ENCODE measurements around the gene TUBA1B.

Gene TUBA1B

GRCh38 chr12:49091056-49091835, 39.9 kb downstream of the TUBA1B start:
- Histone ChIP-seq H3K36me3 (ENCODE audit: control insufficient read depth, insufficient read depth, low read length) (no peaks in the 10 kb centered on the region), H3K4me3 (ENCODE audit: insufficient read depth, low read depth, low read length) (peak overlapping the region; percentile 28), H3K27me3 (ENCODE audit: control insufficient read depth, insufficient read depth, low read length, poor library complexity, severe bottlenecking) (peaks cover 94% of the 10 kb centered on the region), H3K9me3 (ENCODE audit: control insufficient read depth, low read length) (no peaks in the 10 kb centered on the region), H3K27ac (ENCODE audit: insufficient read depth, low read depth, low read length, poor library complexity, severe bottlenecking) (no peak overlapping the region), H3K4me1 (ENCODE audit: control insufficient read depth, insufficient read depth, low read length) (peaks cover 45% of the 10 kb centered on the region)
- WGBS, 2 experiments = 53 to 55% methylated on average over 41 of the region's 41 CpGs

- peaks cover 92% of the 10 kb centered on the region for H3K27me3 ChIP-seq (ENCODE audit: control insufficient read depth, insufficient read depth, low read length, poor library complexity, severe bottlenecking)
- no peak overlapping the region for H3K27ac ChIP-seq (ENCODE audit: insufficient read depth, low read depth, low read length, poor library complexity, severe bottlenecking)
- H3K4me3 ChIP-seq (ENCODE audit: insufficient read depth, low read depth, low read length) = peak overlapping the region; percentile 29
- no peaks in the 10 kb centered on the region for H3K36me3 ChIP-seq (ENCODE audit: control insufficient read depth, insufficient read depth, low read length)
- no peaks in the 10 kb centered on the region for H3K9me3 ChIP-seq (ENCODE audit: control insufficient read depth, low read length)
- H3K4me1 ChIP-seq (ENCODE audit: control insufficient read depth, insufficient read depth, low read length) = peaks cover 45% of the 10 kb centered on the region
- WGBS, 2 experiments = 7 to 8% methylated on average over 88 of the region's 88 CpGs
These were observed 41.1 kb downstream of the TUBA1B start for GRCh38 chr12:49089821-49090773.

GRCh38 chr12:49088932-49089330, 42.3 kb downstream of the TUBA1B start:
- Histone ChIP-seq H3K27ac (ENCODE audit: insufficient read depth, low read depth, low read length, poor library complexity, severe bottlenecking) (no peak overlapping the region), H3K4me1 (ENCODE audit: control insufficient read depth, insufficient read depth, low read length) (peaks cover 34% of the 10 kb centered on the region), H3K4me3 (ENCODE audit: insufficient read depth, low read depth, low read length) (no peak overlapping the region), H3K9me3 (ENCODE audit: control insufficient read depth, low read length) (no peaks in the 10 kb centered on the region), H3K27me3 (ENCODE audit: control insufficient read depth, insufficient read depth, low read length, poor library complexity, severe bottlenecking) (peaks cover 80% of the 10 kb centered on the region), H3K36me3 (ENCODE audit: control insufficient read depth, insufficient read depth, low read length) (no peaks in the 10 kb centered on the region)
- WGBS, 2 experiments = 61 to 65% methylated on average over 6 of the region's 6 CpGs

GRCh38 chr12:49088150-49088931, 42.9 kb downstream of the TUBA1B start:
- H3K27ac ChIP-seq (ENCODE audit: insufficient read depth, low read depth, low read length, poor library complexity, severe bottlenecking) = no peak overlapping the region
- H3K4me1 ChIP-seq (ENCODE audit: control insufficient read depth, insufficient read depth, low read length) = peaks cover 28% of the 10 kb centered on the region
- H3K27me3 ChIP-seq (ENCODE audit: control insufficient read depth, insufficient read depth, low read length, poor library complexity, severe bottlenecking) = peaks cover 74% of the 10 kb centered on the region
- H3K9me3 ChIP-seq (ENCODE audit: control insufficient read depth, low read length) = no peaks in the 10 kb centered on the region
- H3K4me3 ChIP-seq (ENCODE audit: insufficient read depth, low read depth, low read length) = no peak overlapping the region
- no peaks in the 10 kb centered on the region for H3K36me3 ChIP-seq (ENCODE audit: control insufficient read depth, insufficient read depth, low read length)
- 5% methylated on average over 17 to 18 of the region's 18 CpGs for WGBS, 2 experiments

GRCh38 chr12:49086116-49086515, 45.1 kb downstream of the TUBA1B start:
- no peak overlapping the region for H3K27ac ChIP-seq (ENCODE audit: insufficient read depth, low read depth, low read length, poor library complexity, severe bottlenecking)
- peaks cover 18% of the 10 kb centered on the region for H3K4me1 ChIP-seq (ENCODE audit: control insufficient read depth, insufficient read depth, low read length)
- no peak overlapping the region for H3K4me3 ChIP-seq (ENCODE audit: insufficient read depth, low read depth, low read length)
- no peaks in the 10 kb centered on the region for H3K36me3 ChIP-seq (ENCODE audit: control insufficient read depth, insufficient read depth, low read length)
- H3K9me3 ChIP-seq (ENCODE audit: control insufficient read depth, low read length) = no peaks in the 10 kb centered on the region
- H3K27me3 ChIP-seq (ENCODE audit: control insufficient read depth, insufficient read depth, low read length, poor library complexity, severe bottlenecking) = peaks cover 52% of the 10 kb centered on the region
- WGBS, 2 experiments = 83 to 92% methylated on average over 2 to 3 of the region's 3 CpGs

GRCh38 chr12:49084438-49084837, 46.8 kb downstream of the TUBA1B start:
- no peak overlapping the region for H3K27ac ChIP-seq (ENCODE audit: insufficient read depth, low read depth, low read length, poor library complexity, severe bottlenecking)
- WGBS, 2 experiments = 92 to 96% methylated on average over 3 of the region's 3 CpGs
- H3K27me3 ChIP-seq (ENCODE audit: control insufficient read depth, insufficient read depth, low read length, poor library complexity, severe bottlenecking) = peaks cover 35% of the 10 kb centered on the region
- H3K9me3 ChIP-seq (ENCODE audit: control insufficient read depth, low read length) = no peaks in the 10 kb centered on the region
- H3K4me1 ChIP-seq (ENCODE audit: control insufficient read depth, insufficient read depth, low read length) = peaks cover 9% of the 10 kb centered on the region
- no peak overlapping the region for H3K4me3 ChIP-seq (ENCODE audit: insufficient read depth, low read depth, low read length)
- H3K36me3 ChIP-seq (ENCODE audit: control insufficient read depth, insufficient read depth, low read length) = no peaks in the 10 kb centered on the region

GRCh38 chr12:49079793-49080192, 51.4 kb downstream of the TUBA1B start:
- no peaks in the 10 kb centered on the region for H3K36me3 ChIP-seq (ENCODE audit: control insufficient read depth, insufficient read depth, low read length)
- WGBS, 2 experiments = 76 to 84% methylated on average over 1 of the region's 1 CpG
- H3K9me3 ChIP-seq (ENCODE audit: control insufficient read depth, low read length) = no peaks in the 10 kb centered on the region
- H3K27ac ChIP-seq (ENCODE audit: insufficient read depth, low read depth, low read length, poor library complexity, severe bottlenecking) = no peak overlapping the region
- H3K4me3 ChIP-seq (ENCODE audit: insufficient read depth, low read depth, low read length) = no peak overlapping the region
- no peaks in the 10 kb centered on the region for H3K4me1 ChIP-seq (ENCODE audit: control insufficient read depth, insufficient read depth, low read length)
- no peaks in the 10 kb centered on the region for H3K27me3 ChIP-seq (ENCODE audit: control insufficient read depth, insufficient read depth, low read length, poor library complexity, severe bottlenecking)

Measured in ectodermal cell (in vitro differentiated cells).